Thoracic aorta (tissue), 2 donors: ENCODE results near the gene PTPRF. TPM values are rescaled to one million over a fixed set of nuclear protein-coding genes. Genes with fewer than 3 reads are reported as not detected.

Source experiments
- ATAC-seq: fragments of 150-250 bp; one replicate; pipeline ENCODE4 v1.8.0; 2017; ENCODE audit warnings: low read depth; ENCODE audit not compliant: insufficient number of reproducible peaks, low FRiP score
- DNase-seq: peaks from one replicate; pipeline ENCODE4 v3.0.0-alpha.2; 2020; ENCODE audit warnings: low spot score
- H3K27ac ChIP-seq, 2 donors: fragments of 200-600 bp; sonication (generic); 1 replicate in 1 of 2; 2 replicates in 1 of 2; pipeline ENCODE4 v1.5.1; 2016; ENCODE audit warnings: mild to moderate bottlenecking in 2 of 2, moderate library complexity in 2 of 2
- H3K27me3 ChIP-seq: fragments of 200-600 bp; sonication (generic); replicated peaks from 2 replicates; pipeline ENCODE4 v1.6.0; 2016; ENCODE audit warnings: mild to moderate bottlenecking; ENCODE audit not compliant: insufficient read depth
- H3K36me3 ChIP-seq: fragments of 200-600 bp; sonication (generic); one replicate; pipeline ENCODE4 v1.5.1; 2016
- H3K4me1 ChIP-seq, 2 donors: fragments of 200-600 bp; sonication (generic); 1 replicate in 1 of 2; 2 replicates in 1 of 2; pipeline versions ENCODE4 v1.5.1 to v1.6.0; 2016; ENCODE audit warnings: low read depth in 2 of 2, mild to moderate bottlenecking in 1 of 2; ENCODE audit not compliant: control insufficient read depth in 1 of 2
- H3K4me3 ChIP-seq: fragments of 200-600 bp; sonication (generic); 2 replicates; pipeline ENCODE4 v1.5.1; 2016; ENCODE audit warnings: mild to moderate bottlenecking
- H3K9me3 ChIP-seq: fragments of 200-600 bp; sonication (generic); 2 replicates; pipeline ENCODE4 v1.5.1; 2016
- total RNA-seq, 2 donors: library from RNA; depleted of rRNA; stranded (reverse); fragments of >200 nt; gene quantifications; one replicate each; pipeline versions ENCODE4 v1.1.0 to v1.2.3, GENCODE V29; 2016
- TF ChIP-seq, protein P1 (sequence below): fragments of 200-600 bp; sonication (generic); IDR thresholded peaks from one replicate; pipeline ENCODE4 v1.5.1; 2019; ENCODE audit warnings: antibody characterized with exemption

PTPRF gene
- total RNA-seq, 2 donors from 2014 or later, result 43.9 to 55.1 TPM

- DNase-seq, result no peak
- H3K4me1 ChIP-seq, result no peaks in the 10 kb centered on the region
- H3K36me3 ChIP-seq, result peaks cover 49% of the 10 kb centered on the region
- H3K27ac ChIP-seq, result no peak overlapping the region
- no peaks in the 10 kb centered on the region for H3K27me3 ChIP-seq
- no peak overlapping the region for H3K4me3 ChIP-seq
- no peak for ATAC-seq
- no peaks in the 10 kb centered on the region for H3K9me3 ChIP-seq
- TF ChIP-seq, protein P1, sequence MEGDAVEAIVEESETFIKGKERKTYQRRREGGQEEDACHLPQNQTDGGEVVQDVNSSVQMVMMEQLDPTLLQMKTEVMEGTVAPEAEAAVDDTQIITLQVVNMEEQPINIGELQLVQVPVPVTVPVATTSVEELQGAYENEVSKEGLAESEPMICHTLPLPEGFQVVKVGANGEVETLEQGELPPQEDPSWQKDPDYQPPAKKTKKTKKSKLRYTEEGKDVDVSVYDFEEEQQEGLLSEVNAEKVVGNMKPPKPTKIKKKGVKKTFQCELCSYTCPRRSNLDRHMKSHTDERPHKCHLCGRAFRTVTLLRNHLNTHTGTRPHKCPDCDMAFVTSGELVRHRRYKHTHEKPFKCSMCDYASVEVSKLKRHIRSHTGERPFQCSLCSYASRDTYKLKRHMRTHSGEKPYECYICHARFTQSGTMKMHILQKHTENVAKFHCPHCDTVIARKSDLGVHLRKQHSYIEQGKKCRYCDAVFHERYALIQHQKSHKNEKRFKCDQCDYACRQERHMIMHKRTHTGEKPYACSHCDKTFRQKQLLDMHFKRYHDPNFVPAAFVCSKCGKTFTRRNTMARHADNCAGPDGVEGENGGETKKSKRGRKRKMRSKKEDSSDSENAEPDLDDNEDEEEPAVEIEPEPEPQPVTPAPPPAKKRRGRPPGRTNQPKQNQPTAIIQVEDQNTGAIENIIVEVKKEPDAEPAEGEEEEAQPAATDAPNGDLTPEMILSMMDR, result no peak
Measured at GRCh38 chr1:43673261-43673660, 142.6 kb downstream of the PTPRF start.

Other genes with a start within 250 kb of the PTPRF start
- not detected for gene C1orf210, start 245.3 kb upstream of the PTPRF start, total RNA-seq
- gene TIE1, start 229.9 kb upstream of the PTPRF start, total RNA-seq, result 10 to 100 TPM; 23.7 to 25.7 TPM
- gene MPL, start 193.1 kb upstream of the PTPRF start, total RNA-seq, result not detected
- gene CDC20, start 171.9 kb upstream of the PTPRF start, total RNA-seq, result under 1 TPM; 0.35 to 0.41 TPM
- gene ELOVL1, start 162.9 kb upstream of the PTPRF start, total RNA-seq, result 10 to 100 TPM; 36.3 to 40.8 TPM
- 10 to 100 TPM; 33.8 to 52.7 TPM for gene MED8, start 141.1 kb upstream of the PTPRF start, total RNA-seq
- gene SZT2, start 141.0 kb upstream of the PTPRF start, total RNA-seq, result 10 to 100 TPM; 50.0 to 65.3 TPM
- 10 to 100 TPM; 57.7 to 70.0 TPM for gene HYI, start 77.0 kb upstream of the PTPRF start, total RNA-seq
- 10 to 100 TPM; 23.0 to 34.6 TPM for gene KDM4A, start 119.3 kb downstream of the PTPRF start, total RNA-seq
- 10 to 100 TPM; 26.3 to 36.0 TPM for gene ST3GAL3, start 176.7 kb downstream of the PTPRF start, total RNA-seq